Transverse colon (tissue), 4 donors: Measurements from ENCODE around the gene STAT2.

Experiments
- CTCF ChIP-seq, 5 experiments: fragments of 200-600 bp in 3 of 5; fragments of 450-650 bp in 2 of 5; sonication (generic) in 3 of 5; IDR thresholded peaks; 1 replicate in 2 of 5; 2 replicates in 3 of 5; pipeline ENCODE4 v1.5.1; 2016 to 2017; ENCODE audit warnings: antibody characterized with exemption in 5 of 5, inconsistent platforms in 3 of 5, mild to moderate bottlenecking in 2 of 5, moderate library complexity in 1 of 5
- EP300 ChIP-seq: sonication (generic); formaldehyde crosslinking; IDR thresholded peaks from one replicate; pipeline ENCODE4 v1.6.1; 2017; ENCODE audit warnings: antibody characterized with exemption, low read depth
- POLR2A ChIP-seq: fragments of 450-650 bp; IDR thresholded peaks from one replicate; pipeline ENCODE4 v1.6.1; 2016; ENCODE audit warnings: antibody characterized with exemption, mild to moderate bottlenecking, moderate library complexity
- POLR2AphosphoS5 ChIP-seq, 3 donors: sonication (generic); formaldehyde crosslinking; IDR thresholded peaks; one replicate each; pipeline ENCODE4 v1.6.1; 2016; ENCODE audit warnings: antibody characterized with exemption in 3 of 3

- TF ChIP-seq CTCF (IDR thresholded peaks at IDR 0.05) (no peak), EP300 (no peak), POLR2AphosphoS5 (IDR thresholded peaks at IDR 0.05) (no peak), POLR2A (no peak)
Measured at GRCh38 chr12:56341616-56342015, 18.3 kb downstream of the STAT2 start.
